ENCODE measurements around the gene EDDM13. TPM values are rescaled to one million over a fixed set of nuclear protein-coding genes. Genes with fewer than 3 reads are reported as not detected.
"Not testable (repeated sequence)": the region's sequence is repeated elsewhere in the genome, so short reads cannot be mapped to it uniquely, and the experiment has no call there.

EDDM13 gene
- total RNA-seq (2014; rRNA removed; shearing (Covaris generic)): 0.98 TPM in 1 of 2 replicates, not detected in the other
- not detected in 2 replicates for polyA plus RNA-seq (2015; cell fraction: cytosol; rRNA removed)
- polyA plus RNA-seq (2015; cell fraction: nucleus; rRNA removed): not detected in 2 replicates

- DNase-seq (ENCODE audit: low read depth): no peak
Observed at GRCh38 chr19:56272161-56272798, at the start of gene EDDM13. TSS of gene EDDM13 (plus strand) at chr19:56272748. CDS start at chr19:56272835, 87 bp downstream.

GRCh38 chr19:56222901-56223300 lies 49.6 kb upstream of the EDDM13 start:
- DNase-seq (ENCODE audit: low read depth): no peak

- DNase-seq (ENCODE audit: low read depth): no peak
Observed at GRCh38 chr19:56223481-56223880, 49.1 kb upstream of the EDDM13 start.

GRCh38 chr19:56245121-56245740 lies 27.3 kb upstream of the EDDM13 start:
- DNase-seq (ENCODE audit: low read depth): peak; percentile 60

- DNase-seq (ENCODE audit: low read depth): not testable (repeated sequence)
Observed at GRCh38 chr19:56245764-56246163, 26.8 kb upstream of the EDDM13 start.

- DNase-seq (ENCODE audit: low read depth): not testable (repeated sequence)
Observed at GRCh38 chr19:56248736-56249338, 23.7 kb upstream of the EDDM13 start.

- peak; percentile 70 for DNase-seq (ENCODE audit: low read depth)
Observed at GRCh38 chr19:56252699-56253422, 19.7 kb upstream of the EDDM13 start.

GRCh38 chr19:56253737-56254136 lies 18.8 kb upstream of the EDDM13 start:
- DNase-seq (ENCODE audit: low read depth): peak; percentile 39

- DNase-seq (ENCODE audit: low read depth): no peak
Observed at GRCh38 chr19:56258272-56258671, 14.3 kb upstream of the EDDM13 start.

- no peak for DNase-seq (ENCODE audit: low read depth)
Observed at GRCh38 chr19:56261145-56261544, 11.4 kb upstream of the EDDM13 start.

GRCh38 chr19:56261932-56262331 lies 10.6 kb upstream of the EDDM13 start:
- not testable (repeated sequence) for DNase-seq (ENCODE audit: low read depth)

GRCh38 chr19:56263319-56263718 lies 9.2 kb upstream of the EDDM13 start:
- DNase-seq (ENCODE audit: low read depth): no peak

- no peak for DNase-seq (ENCODE audit: low read depth)
Observed at GRCh38 chr19:56266051-56266450, 6.5 kb upstream of the EDDM13 start.

GRCh38 chr19:56269348-56269747 lies 3.2 kb upstream of the EDDM13 start:
- no peak for DNase-seq (ENCODE audit: low read depth)

GRCh38 chr19:56270676-56271075 lies 1.9 kb upstream of the EDDM13 start:
- no peak for DNase-seq (ENCODE audit: low read depth)

GRCh38 chr19:56271151-56271550 lies 1.4 kb upstream of the EDDM13 start:
- no peak for DNase-seq (ENCODE audit: low read depth)

- DNase-seq (ENCODE audit: low read depth): peak; percentile 79
Observed at GRCh38 chr19:56273563-56274117, 1.1 kb downstream of the EDDM13 start.

- no peak for DNase-seq (ENCODE audit: low read depth)
Observed at GRCh38 chr19:56282809-56283208, 10.3 kb downstream of the EDDM13 start.

GRCh38 chr19:56284746-56285145 lies 12.2 kb downstream of the EDDM13 start:
- DNase-seq (ENCODE audit: low read depth): no peak

GRCh38 chr19:56290104-56290503 lies 17.6 kb downstream of the EDDM13 start:
- DNase-seq (ENCODE audit: low read depth): no peak

- peak; percentile 18 for DNase-seq (ENCODE audit: low read depth)
Observed at GRCh38 chr19:56291867-56292266, 19.3 kb downstream of the EDDM13 start.
